ENCODE results near the gene CARD16.
"Not testable (repeated sequence)": the region's sequence is repeated elsewhere in the genome, so short reads cannot be mapped to it uniquely, and the experiment has no call there.

GRCh38 chr11:105072080-105072479 lies 26.9 kb upstream of the CARD16 start:
- TF ChIP-seq, protein P1, sequence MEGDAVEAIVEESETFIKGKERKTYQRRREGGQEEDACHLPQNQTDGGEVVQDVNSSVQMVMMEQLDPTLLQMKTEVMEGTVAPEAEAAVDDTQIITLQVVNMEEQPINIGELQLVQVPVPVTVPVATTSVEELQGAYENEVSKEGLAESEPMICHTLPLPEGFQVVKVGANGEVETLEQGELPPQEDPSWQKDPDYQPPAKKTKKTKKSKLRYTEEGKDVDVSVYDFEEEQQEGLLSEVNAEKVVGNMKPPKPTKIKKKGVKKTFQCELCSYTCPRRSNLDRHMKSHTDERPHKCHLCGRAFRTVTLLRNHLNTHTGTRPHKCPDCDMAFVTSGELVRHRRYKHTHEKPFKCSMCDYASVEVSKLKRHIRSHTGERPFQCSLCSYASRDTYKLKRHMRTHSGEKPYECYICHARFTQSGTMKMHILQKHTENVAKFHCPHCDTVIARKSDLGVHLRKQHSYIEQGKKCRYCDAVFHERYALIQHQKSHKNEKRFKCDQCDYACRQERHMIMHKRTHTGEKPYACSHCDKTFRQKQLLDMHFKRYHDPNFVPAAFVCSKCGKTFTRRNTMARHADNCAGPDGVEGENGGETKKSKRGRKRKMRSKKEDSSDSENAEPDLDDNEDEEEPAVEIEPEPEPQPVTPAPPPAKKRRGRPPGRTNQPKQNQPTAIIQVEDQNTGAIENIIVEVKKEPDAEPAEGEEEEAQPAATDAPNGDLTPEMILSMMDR (conservative IDR thresholded peaks at IDR 0.05), result not testable (repeated sequence)
- not testable (repeated sequence) for TF ChIP-seq ZFX (IDR thresholded peaks at IDR 0.05)
